ENCODE results near the gene CTNNA1. TPM values are rescaled to one million over a fixed set of nuclear protein-coding genes. Genes with fewer than 3 reads are reported as not detected.
"Not testable (repeated sequence)": the region's sequence is repeated elsewhere in the genome, so short reads cannot be mapped to it uniquely, and the experiment has no call there.

CTNNA1 gene
- polyA plus RNA-seq, 1 of the 3 experiments (the other 2 are of a cell fraction): 130 TPM

GRCh38 chr5:138809391-138809790 lies 56.2 kb downstream of the CTNNA1 start:
- POLR2A ChIA-PET: no interaction called here
- Histone ChIP-seq H3K27me3 (ENCODE audit: insufficient read depth) (no peaks in the 10 kb centered on the region), H4K20me1 (ENCODE audit: insufficient read depth) (peaks cover 57% of the 10 kb centered on the region), H3K4me3 (ENCODE audit: low read depth in 2 of 2, low read length in 1 of 2) (no peak overlapping the region), H3K9me2 (no peaks in the 10 kb centered on the region), H3K9me3 (no peaks in the 10 kb centered on the region), H3K27ac (ENCODE audit: low read depth in 2 of 2, low read length in 1 of 2) (no peak overlapping the region), H3K4me1 (ENCODE audit: control insufficient read depth in 1 of 2, insufficient read depth in 2 of 2, low read depth in 1 of 2, low read length in 1 of 2) (peaks cover 0 to 10% of the 10 kb centered on the region in 2 experiments; a peak in 1 of 4 replicates), H2AFZ (ENCODE audit: low read depth) (no peak overlapping the region), H3F3A (replicated peaks; ENCODE audit: insufficient read depth) (peaks cover 6% of the 10 kb centered on the region), H3K36me3 (replicated peaks in 1 of 2; ENCODE audit: control insufficient read depth in 1 of 2, insufficient read depth in 2 of 2, low read length in 1 of 2) (peaks cover 20 to 38% of the 10 kb centered on the region in 2 experiments), H3K79me2 (ENCODE audit: insufficient read depth) (peaks cover 74% of the 10 kb centered on the region), H3K4me2 (no peak overlapping the region), H3K9ac (no peak overlapping the region)
- TF ChIP-seq MEF2A (IDR thresholded peaks at IDR 0.05; ENCODE audit: borderline replicate concordance, low read depth) (no peak), IRF3 (IDR thresholded peaks at IDR 0.05; ENCODE audit: low read depth, low read length) (no peak), EP300 (IDR thresholded peaks at IDR 0.05; ENCODE audit: borderline replicate concordance in 1 of 2, low read depth in 1 of 2, low read length in 1 of 2) (no peak), GATA2 (CRISPR knock-in tag; IDR thresholded peaks at IDR 0.05) (no peak), TEAD4 (IDR thresholded peaks at IDR 0.05; ENCODE audit: borderline replicate concordance, insufficient read depth) (no peak)
- no peak for DNase-seq
- CTCF ChIA-PET: interaction anchor here (0.7 to 1.6 kb wide), 8 partner anchors 9 to 26 kb away, joined by 3 to 4 read pairs (median 3); no protein-coding TSS in a partner anchor

- POLR2A ChIA-PET; DNase-seq; H3K4me2 ChIP-seq; H2AFZ ChIP-seq (ENCODE audit: low read depth); H3K4me3 ChIP-seq (ENCODE audit: low read depth in 2 of 2, low read length in 1 of 2); H3K27ac ChIP-seq (ENCODE audit: low read depth in 2 of 2, low read length in 1 of 2); H3K4me1 ChIP-seq (ENCODE audit: control insufficient read depth in 1 of 2, insufficient read depth in 2 of 2, low read depth in 1 of 2, low read length in 1 of 2); H3K9ac ChIP-seq; H3K9me2 ChIP-seq; H3K9me3 ChIP-seq; H3F3A ChIP-seq (replicated peaks; ENCODE audit: insufficient read depth); H3K27me3 ChIP-seq (ENCODE audit: insufficient read depth): not testable (repeated sequence)
- 99% methylated on average over 10 of the region's 35 CpGs for WGBS (ENCODE audit: low lambda C conversion rate)
- Histone ChIP-seq H4K20me1 (ENCODE audit: insufficient read depth) (peaks cover 48% of the 10 kb centered on the region), H3K36me3 (replicated peaks in 1 of 2; ENCODE audit: control insufficient read depth in 1 of 2, insufficient read depth in 2 of 2, low read length in 1 of 2) (peaks cover 25 to 44% of the 10 kb centered on the region in 2 experiments), H3K79me2 (ENCODE audit: insufficient read depth) (peaks cover 73% of the 10 kb centered on the region)
- CTCF ChIA-PET: interaction anchor here (1.4 to 2.2 kb wide), 2 partner anchors 14 kb away, joined by 4 to 11 read pairs; no protein-coding TSS in a partner anchor
Measured at GRCh38 chr5:138810861-138811260, 57.6 kb downstream of the CTNNA1 start.

GRCh38 chr5:138815529-138815928 lies 62.3 kb downstream of the CTNNA1 start:
- no peaks in the 10 kb centered on the region for H3K9me3 ChIP-seq
- peaks cover 40% of the 10 kb centered on the region for H4K20me1 ChIP-seq (ENCODE audit: insufficient read depth)
- H3K27me3 ChIP-seq (ENCODE audit: insufficient read depth): no peaks in the 10 kb centered on the region
- peaks cover 0 to 5% of the 10 kb centered on the region in 2 experiments; a peak in 1 of 4 replicates for H3K4me1 ChIP-seq (ENCODE audit: control insufficient read depth in 1 of 2, insufficient read depth in 2 of 2, low read depth in 1 of 2, low read length in 1 of 2)
- no peak overlapping the region for H3K9ac ChIP-seq
- no peak overlapping the region for H3K4me3 ChIP-seq (ENCODE audit: low read depth in 2 of 2, low read length in 1 of 2)
- peaks cover 74% of the 10 kb centered on the region for H3K79me2 ChIP-seq (ENCODE audit: insufficient read depth)
- H2AFZ ChIP-seq (ENCODE audit: low read depth): no peak overlapping the region
- DNase-seq: no peak
- peaks cover 20 to 44% of the 10 kb centered on the region in 2 experiments for H3K36me3 ChIP-seq (replicated peaks in 1 of 2; ENCODE audit: control insufficient read depth in 1 of 2, insufficient read depth in 2 of 2, low read length in 1 of 2)
- H3K27ac ChIP-seq (ENCODE audit: low read depth in 2 of 2, low read length in 1 of 2): peak overlapping the region in 1 of 2 experiments; percentile 27; a peak in 1 of 4 replicates
- peaks cover 5% of the 10 kb centered on the region for H3F3A ChIP-seq (replicated peaks; ENCODE audit: insufficient read depth)
- H3K9me2 ChIP-seq: no peaks in the 10 kb centered on the region
- 96% methylated on average over 5 of the region's 5 CpGs for WGBS (ENCODE audit: low lambda C conversion rate)
- ChIA-PET POLR2A (no interaction called here), CTCF (interaction anchor here (1.6 kb wide), 1 partner anchor 26 kb away, joined by 4 read pairs; no protein-coding TSS in a partner anchor)
- no peak overlapping the region for H3K4me2 ChIP-seq
- TF ChIP-seq ELF1 (IDR thresholded peaks at IDR 0.05) (no peak), CTCF (IDR thresholded peaks at IDR 0.05) (no peak), USF1 (IDR thresholded peaks at IDR 0.05; ENCODE audit: borderline replicate concordance, low read depth) (no peak), RXRA (IDR thresholded peaks at IDR 0.05; ENCODE audit: borderline replicate concordance, low read depth) (no peak), GATA2 (CRISPR knock-in tag; IDR thresholded peaks at IDR 0.05) (no peak), MXI1 (IDR thresholded peaks at IDR 0.05; ENCODE audit: low read depth, low read length) (no peak), REST (IDR thresholded peaks at IDR 0.05; ENCODE audit: low read depth, low read length) (no peak), RCOR1 (IDR thresholded peaks at IDR 0.05; ENCODE audit: low read length) (no peak), IRF3 (IDR thresholded peaks at IDR 0.05; ENCODE audit: low read depth, low read length) (no peak)

All from SK-N-SH (cell line).